K562 (cell line): ENCODE results near the gene SPDYE3. TPM values are rescaled to one million over a fixed set of nuclear protein-coding genes. Genes with fewer than 3 reads are reported as not detected.

Source experiments
- CHCHD3 ChIP-seq: fragments of 250-450 bp; sonication (Bioruptor Pico); IDR thresholded peaks from 2 replicates; pipeline ENCODE4 v2.1.2; 2022; ENCODE audit warnings: mild to moderate bottlenecking
- CSDE1 ChIP-seq, 2 experiments: fragments of 450-650 bp; IDR thresholded peaks; 2 replicates each; pipeline ENCODE4 v1.6.1; 2016; ENCODE audit warnings: mild to moderate bottlenecking in 1 of 2
- ETV5 ChIP-seq: sonication (generic); formaldehyde crosslinking; IDR thresholded peaks from 2 replicates; pipeline ENCODE4 v1.4.0; 2020; ENCODE audit warnings: low read depth, mild to moderate bottlenecking, missing genetic modification reagents
- GTF2E2 ChIP-seq: fragments of 200-800 bp; sonication (Bioruptor generic); IDR thresholded peaks from 2 replicates; pipeline ENCODE4 v1.6.1; 2016; ENCODE audit warnings: missing genetic modification characterization, missing compliant biosample characterization
- PHF8 ChIP-seq: fragments of 200-600 bp; sonication (generic); IDR thresholded peaks from 2 replicates; pipeline ENCODE4 v1.6.1; 2012; ENCODE audit warnings: mixed run types, mild to moderate bottlenecking, inconsistent platforms, low read length, moderate library complexity, borderline replicate concordance
- POLR2G ChIP-seq: fragments of 200-400 bp; formaldehyde crosslinking; IDR thresholded peaks from 2 replicates; pipeline ENCODE4 v1.6.1; 2017; ENCODE audit warnings: low read depth, mild to moderate bottlenecking, antibody characterized with exemption, low read length, moderate library complexity
- RBM39 ChIP-seq: fragments of 200-400 bp; formaldehyde crosslinking; optimal IDR thresholded peaks from 2 replicates; pipeline ENCODE3; 2018; ENCODE audit warnings: low read depth, low read length
- RUNX1 ChIP-seq: sonication (generic); IDR thresholded peaks from 2 replicates; pipeline ENCODE4 v1.6.1; 2016; ENCODE audit warnings: antibody characterized with exemption, low read depth
- SMARCE1 ChIP-seq: fragments of 450-650 bp; IDR thresholded peaks from 2 replicates; pipeline ENCODE4 v1.7.1; 2016; ENCODE audit warnings: mild to moderate bottlenecking
- SNIP1 ChIP-seq: fragments of 450-650 bp; IDR thresholded peaks from 2 replicates; pipeline ENCODE4 v1.7.1; 2017; ENCODE audit warnings: low read depth, mild to moderate bottlenecking
- STAT5B ChIP-seq: fragments of 250-450 bp; sonication (Bioruptor Pico); IDR thresholded peaks from 2 replicates; pipeline ENCODE4 v1.8.0; 2021; ENCODE audit warnings: mild to moderate bottlenecking, inconsistent platforms
- TBP ChIP-seq: optimal IDR thresholded peaks from 2 replicates; pipeline ENCODE3; 2011; ENCODE audit warnings: low read depth, low read length, improper control_type of control experiment
- ZBTB7A ChIP-seq: IDR thresholded peaks from 2 replicates; pipeline ENCODE4 v1.6.1; 2011; ENCODE audit warnings: low read depth, mild to moderate bottlenecking, low read length, moderate library complexity, borderline replicate concordance; ENCODE audit not compliant: control insufficient read depth
- ZNF23 ChIP-seq: fragments of 250-450 bp; sonication (Bioruptor Pico); IDR thresholded peaks from 2 replicates; pipeline ENCODE4 v1.4.0; 2020; ENCODE audit warnings: mild to moderate bottlenecking
- ZNF316 ChIP-seq: fragments of 450-650 bp; IDR thresholded peaks from 2 replicates; pipeline ENCODE4 v1.6.1; 2016
- polyA plus RNA-seq, 8 experiments: library from polyadenylated mRNA; depleted of rRNA in 4 of 8; stranded (reverse) in 5 of 8; unstranded in 3 of 8; fragments of >200 nt; fragmentation: Nextera tagmentation in 2 of 8; fragmentation: Illumina TruSeq in 1 of 8; extraction: Ambion mirVana in 2 of 8; extraction: Trizol in 1 of 8; gene quantifications; 2 replicates each; pipeline versions ENCODE4 v1.2.1 to v1.2.3, GENCODE V29; 2011 to 2014; ENCODE audit warnings: inconsistent platforms in 1 of 8, missing spikeins in 1 of 8
- total RNA-seq, 7 experiments: library from RNA; depleted of rRNA in 6 of 7; stranded (reverse); fragments of >200 nt in 6 of 7; fragmentation: Illumina TruSeq in 2 of 7; extraction: Trizol in 2 of 7; gene quantifications; 2 replicates each; pipeline versions ENCODE4 v1.2.1 to v1.2.3, GENCODE V29; 2011 to 2021; ENCODE audit warnings: low replicate concordance in 1 of 7
- TF ChIP-seq, protein P1 (sequence below): sonication (generic); formaldehyde crosslinking; IDR thresholded peaks from 2 replicates; pipeline ENCODE4 v1.8.0; 2023; ENCODE audit warnings: mild to moderate bottlenecking, missing genetic modification reagents
- TF ChIP-seq, protein P2 (sequence below): fragments of 200-400 bp; formaldehyde crosslinking; IDR thresholded peaks from 2 replicates; pipeline ENCODE4 v1.6.1; 2017; ENCODE audit warnings: mild to moderate bottlenecking, low read depth, low read length, moderate library complexity
- TF ChIP-seq, protein P3 (sequence below): fragments of 200-800 bp; sonication (Bioruptor generic); IDR thresholded peaks from 2 replicates; pipeline ENCODE4 v1.6.1; 2017; ENCODE audit warnings: missing genetic modification characterization, missing compliant biosample characterization

Gene SPDYE3
- total and polyA plus RNA-seq, 9 of the 15 experiments (the other 6 are each of a cell fraction or from before 2014, with no cell fraction given) = 0.04 to 3.3 (median 1.2) TPM; not detected in 6

DNA sequence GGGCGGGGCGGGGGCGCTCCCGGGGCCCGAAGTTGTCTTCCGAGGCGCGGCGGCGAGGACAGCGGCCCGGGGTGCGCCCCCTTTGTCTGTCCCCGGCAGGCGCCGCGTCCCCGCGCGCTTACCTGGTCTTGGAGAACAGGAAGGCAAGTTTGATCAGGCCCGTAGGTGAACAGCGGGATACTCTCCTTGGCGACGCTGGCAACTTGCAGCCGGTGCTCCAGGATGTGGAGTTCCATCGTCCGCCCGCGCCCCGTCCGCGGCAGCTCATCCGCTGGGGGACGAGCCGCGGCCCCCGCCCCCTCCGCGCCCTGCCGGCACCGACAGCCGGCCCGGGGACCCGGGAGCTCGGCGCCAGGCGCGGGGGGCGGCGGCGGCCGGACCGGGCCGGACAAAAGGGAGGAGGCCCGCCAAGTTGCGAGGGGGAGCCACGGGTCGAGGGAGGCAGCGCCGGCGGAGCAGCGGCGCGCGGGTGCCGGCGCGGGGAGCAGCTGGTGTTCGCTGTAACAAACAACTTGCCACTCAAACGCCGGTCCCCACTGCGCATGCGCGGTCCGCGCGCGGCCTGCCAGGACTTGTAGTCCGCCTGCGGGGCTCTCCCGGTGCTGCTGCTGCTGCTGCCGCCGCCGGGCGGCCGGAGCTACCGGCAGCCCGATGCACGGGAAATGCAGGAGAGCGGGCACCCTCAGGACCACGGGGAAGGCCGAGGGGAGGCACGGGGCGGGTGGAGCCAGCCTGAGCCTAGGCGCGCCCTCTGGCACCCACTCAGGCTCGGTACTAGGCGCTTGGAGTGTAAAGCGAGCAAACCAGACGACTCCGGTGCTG, 35.6 kb upstream of the SPDYE3 start (continued):
- TF ChIP-seq SNIP1 (no peak), ZNF23 (CRISPR knock-in tag) (no peak), RUNX1 (no peak), CSDE1 (IDR thresholded peaks at IDR 0.05) (no peak), SMARCE1 (no peak), ZBTB7A (no peak; the same call in 1 of the 2 replicates), CHCHD3 (no peak), TBP (no peak), RBM39 (no peak), GTF2E2 (tag) (no peak), POLR2G (peak; percentile 81), ETV5 (CRISPR knock-in tag) (no peak; the same call in 1 of the 2 replicates), PHF8 (no peak; the same call in 1 of the 2 replicates), ZNF316 (no peak), STAT5B (CRISPR knock-in tag) (no peak)
- TF ChIP-seq, protein P1, sequence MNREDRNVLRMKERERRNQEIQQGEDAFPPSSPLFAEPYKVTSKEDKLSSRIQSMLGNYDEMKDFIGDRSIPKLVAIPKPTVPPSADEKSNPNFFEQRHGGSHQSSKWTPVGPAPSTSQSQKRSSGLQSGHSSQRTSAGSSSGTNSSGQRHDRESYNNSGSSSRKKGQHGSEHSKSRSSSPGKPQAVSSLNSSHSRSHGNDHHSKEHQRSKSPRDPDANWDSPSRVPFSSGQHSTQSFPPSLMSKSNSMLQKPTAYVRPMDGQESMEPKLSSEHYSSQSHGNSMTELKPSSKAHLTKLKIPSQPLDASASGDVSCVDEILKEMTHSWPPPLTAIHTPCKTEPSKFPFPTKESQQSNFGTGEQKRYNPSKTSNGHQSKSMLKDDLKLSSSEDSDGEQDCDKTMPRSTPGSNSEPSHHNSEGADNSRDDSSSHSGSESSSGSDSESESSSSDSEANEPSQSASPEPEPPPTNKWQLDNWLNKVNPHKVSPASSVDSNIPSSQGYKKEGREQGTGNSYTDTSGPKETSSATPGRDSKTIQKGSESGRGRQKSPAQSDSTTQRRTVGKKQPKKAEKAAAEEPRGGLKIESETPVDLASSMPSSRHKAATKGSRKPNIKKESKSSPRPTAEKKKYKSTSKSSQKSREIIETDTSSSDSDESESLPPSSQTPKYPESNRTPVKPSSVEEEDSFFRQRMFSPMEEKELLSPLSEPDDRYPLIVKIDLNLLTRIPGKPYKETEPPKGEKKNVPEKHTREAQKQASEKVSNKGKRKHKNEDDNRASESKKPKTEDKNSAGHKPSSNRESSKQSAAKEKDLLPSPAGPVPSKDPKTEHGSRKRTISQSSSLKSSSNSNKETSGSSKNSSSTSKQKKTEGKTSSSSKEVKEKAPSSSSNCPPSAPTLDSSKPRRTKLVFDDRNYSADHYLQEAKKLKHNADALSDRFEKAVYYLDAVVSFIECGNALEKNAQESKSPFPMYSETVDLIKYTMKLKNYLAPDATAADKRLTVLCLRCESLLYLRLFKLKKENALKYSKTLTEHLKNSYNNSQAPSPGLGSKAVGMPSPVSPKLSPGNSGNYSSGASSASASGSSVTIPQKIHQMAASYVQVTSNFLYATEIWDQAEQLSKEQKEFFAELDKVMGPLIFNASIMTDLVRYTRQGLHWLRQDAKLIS = no peak
- TF ChIP-seq, protein P2, sequence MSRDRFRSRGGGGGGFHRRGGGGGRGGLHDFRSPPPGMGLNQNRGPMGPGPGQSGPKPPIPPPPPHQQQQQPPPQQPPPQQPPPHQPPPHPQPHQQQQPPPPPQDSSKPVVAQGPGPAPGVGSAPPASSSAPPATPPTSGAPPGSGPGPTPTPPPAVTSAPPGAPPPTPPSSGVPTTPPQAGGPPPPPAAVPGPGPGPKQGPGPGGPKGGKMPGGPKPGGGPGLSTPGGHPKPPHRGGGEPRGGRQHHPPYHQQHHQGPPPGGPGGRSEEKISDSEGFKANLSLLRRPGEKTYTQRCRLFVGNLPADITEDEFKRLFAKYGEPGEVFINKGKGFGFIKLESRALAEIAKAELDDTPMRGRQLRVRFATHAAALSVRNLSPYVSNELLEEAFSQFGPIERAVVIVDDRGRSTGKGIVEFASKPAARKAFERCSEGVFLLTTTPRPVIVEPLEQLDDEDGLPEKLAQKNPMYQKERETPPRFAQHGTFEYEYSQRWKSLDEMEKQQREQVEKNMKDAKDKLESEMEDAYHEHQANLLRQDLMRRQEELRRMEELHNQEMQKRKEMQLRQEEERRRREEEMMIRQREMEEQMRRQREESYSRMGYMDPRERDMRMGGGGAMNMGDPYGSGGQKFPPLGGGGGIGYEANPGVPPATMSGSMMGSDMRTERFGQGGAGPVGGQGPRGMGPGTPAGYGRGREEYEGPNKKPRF = no peak
- TF ChIP-seq, protein P3, sequence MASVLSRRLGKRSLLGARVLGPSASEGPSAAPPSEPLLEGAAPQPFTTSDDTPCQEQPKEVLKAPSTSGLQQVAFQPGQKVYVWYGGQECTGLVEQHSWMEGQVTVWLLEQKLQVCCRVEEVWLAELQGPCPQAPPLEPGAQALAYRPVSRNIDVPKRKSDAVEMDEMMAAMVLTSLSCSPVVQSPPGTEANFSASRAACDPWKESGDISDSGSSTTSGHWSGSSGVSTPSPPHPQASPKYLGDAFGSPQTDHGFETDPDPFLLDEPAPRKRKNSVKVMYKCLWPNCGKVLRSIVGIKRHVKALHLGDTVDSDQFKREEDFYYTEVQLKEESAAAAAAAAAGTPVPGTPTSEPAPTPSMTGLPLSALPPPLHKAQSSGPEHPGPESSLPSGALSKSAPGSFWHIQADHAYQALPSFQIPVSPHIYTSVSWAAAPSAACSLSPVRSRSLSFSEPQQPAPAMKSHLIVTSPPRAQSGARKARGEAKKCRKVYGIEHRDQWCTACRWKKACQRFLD (CRISPR knock-in tag) = peak; percentile 86; the same call in 1 of the 2 replicates
